Loucy (cell line): Measurements from ENCODE around the gene PLXNA3.

Experiments
- H2AFZ ChIP-seq: fragments of 200-600 bp; sonication (generic); 2 replicates; pipeline ENCODE4 v1.6.0; 2016; ENCODE audit warnings: antibody characterized with exemption, mild to moderate bottlenecking, low read length, moderate library complexity
- H3F3A ChIP-seq: fragments of 200-600 bp; 2 replicates; pipeline ENCODE4 v1.6.0; 2016; ENCODE audit warnings: antibody characterized with exemption, low read depth, mild to moderate bottlenecking
- H3K27me3 ChIP-seq: fragments of 200-600 bp; sonication (generic); 2 replicates; pipeline ENCODE4 v1.6.1; 2014; ENCODE audit warnings: low read length, mild to moderate bottlenecking; ENCODE audit not compliant: insufficient read depth, poor library complexity, severe bottlenecking
- H3K36me3 ChIP-seq: fragments of 200-600 bp; sonication (generic); 2 replicates; pipeline ENCODE4 v1.6.1; 2016; ENCODE audit warnings: low read length; ENCODE audit not compliant: insufficient read depth
- H3K4me1 ChIP-seq: fragments of 200-600 bp; sonication (generic); 2 replicates; pipeline ENCODE4 v1.5.1; 2014; ENCODE audit warnings: low read length, mild to moderate bottlenecking; ENCODE audit not compliant: insufficient read depth, poor library complexity, severe bottlenecking
- H3K4me2 ChIP-seq: fragments of 200-600 bp; sonication (generic); 2 replicates; pipeline ENCODE4 v1.6.0; 2014; ENCODE audit warnings: antibody characterized with exemption, low read length, low read depth, mild to moderate bottlenecking; ENCODE audit not compliant: poor library complexity, severe bottlenecking
- H3K4me3 ChIP-seq: fragments of 200-600 bp; sonication (generic); 2 replicates; pipeline ENCODE4 v1.5.1; 2014; ENCODE audit warnings: low read length, mild to moderate bottlenecking, mixed read lengths; ENCODE audit not compliant: poor library complexity, severe bottlenecking
- H3K79me2 ChIP-seq: fragments of 200-600 bp; sonication (generic); 2 replicates; pipeline ENCODE4 v1.6.1; 2014; ENCODE audit warnings: low read length; ENCODE audit not compliant: insufficient read depth
- H3K9ac ChIP-seq: fragments of 200-600 bp; sonication (generic); 2 replicates; pipeline ENCODE4 v1.6.0; 2014; ENCODE audit warnings: mild to moderate bottlenecking, low read depth, low read length, moderate library complexity; ENCODE audit not compliant: poor library complexity, severe bottlenecking
- H3K9me2 ChIP-seq: fragments of 200-600 bp; sonication (generic); replicated peaks from 2 replicates; pipeline ENCODE4 v1.6.1; 2016; ENCODE audit warnings: low read depth, low read length, mixed read lengths
- H3K9me3 ChIP-seq: fragments of 200-600 bp; sonication (generic); 2 replicates; pipeline ENCODE4 v1.6.1; 2014; ENCODE audit warnings: mild to moderate bottlenecking, antibody characterized with exemption, low read length, low read depth; ENCODE audit not compliant: insufficient read depth
- H4K20me1 ChIP-seq: fragments of 200-600 bp; sonication (generic); 2 replicates; pipeline ENCODE4 v1.6.0; 2014; ENCODE audit warnings: antibody characterized with exemption, low read length, mild to moderate bottlenecking; ENCODE audit not compliant: insufficient read depth, poor library complexity, severe bottlenecking
- EZH2phosphoT487 ChIP-seq: fragments of 200-600 bp; IDR thresholded peaks from 2 replicates; pipeline ENCODE4 v1.6.1; 2018; ENCODE audit warnings: antibody characterized with exemption, mild to moderate bottlenecking, moderate library complexity, borderline replicate concordance
- TF ChIP-seq, protein P1 (sequence below): fragments of 200-600 bp; sonication (generic); conservative IDR thresholded peaks from 2 replicates; pipeline ENCODE4 v1.5.1; 2014; ENCODE audit warnings: mild to moderate bottlenecking, antibody characterized with exemption, low read length

The PLXNA3 gene

DNA sequence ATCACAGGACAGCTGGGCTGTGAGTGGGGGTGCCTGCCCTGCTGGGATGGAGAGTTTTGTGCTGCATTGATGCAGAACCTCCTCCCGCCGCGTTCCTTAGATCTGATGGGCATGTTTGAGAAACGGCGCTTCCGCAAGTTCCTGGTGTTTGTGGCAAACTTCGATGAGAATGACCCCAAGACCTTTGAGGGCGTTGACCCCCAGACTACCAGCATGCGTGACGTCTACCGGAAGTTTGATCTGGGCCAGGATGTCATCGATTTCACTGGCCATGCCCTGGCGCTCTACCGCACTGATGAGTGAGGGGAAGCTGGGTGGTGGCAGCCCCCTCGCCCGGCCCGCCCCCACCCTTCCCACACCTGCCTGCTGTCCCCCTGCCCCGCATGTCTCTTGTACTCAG, 18.2 kb upstream of the PLXNA3 start:
- no peak overlapping the region for H2AFZ ChIP-seq
- no peaks in the 10 kb centered on the region for H3K9me3 ChIP-seq
- H4K20me1 ChIP-seq: no peaks in the 10 kb centered on the region
- H3K4me3 ChIP-seq: no peak overlapping the region
- no peaks in the 10 kb centered on the region for H3F3A ChIP-seq
- H3K9ac ChIP-seq: no peak overlapping the region
- no peaks in the 10 kb centered on the region; the same call in 1 of the 2 replicates for H3K36me3 ChIP-seq
- peaks cover 6% of the 10 kb centered on the region for H3K4me1 ChIP-seq
- no peaks in the 10 kb centered on the region for H3K9me2 ChIP-seq
- H3K79me2 ChIP-seq: peaks cover 44% of the 10 kb centered on the region
- H3K27me3 ChIP-seq: no peaks in the 10 kb centered on the region
- TF ChIP-seq, protein P1, sequence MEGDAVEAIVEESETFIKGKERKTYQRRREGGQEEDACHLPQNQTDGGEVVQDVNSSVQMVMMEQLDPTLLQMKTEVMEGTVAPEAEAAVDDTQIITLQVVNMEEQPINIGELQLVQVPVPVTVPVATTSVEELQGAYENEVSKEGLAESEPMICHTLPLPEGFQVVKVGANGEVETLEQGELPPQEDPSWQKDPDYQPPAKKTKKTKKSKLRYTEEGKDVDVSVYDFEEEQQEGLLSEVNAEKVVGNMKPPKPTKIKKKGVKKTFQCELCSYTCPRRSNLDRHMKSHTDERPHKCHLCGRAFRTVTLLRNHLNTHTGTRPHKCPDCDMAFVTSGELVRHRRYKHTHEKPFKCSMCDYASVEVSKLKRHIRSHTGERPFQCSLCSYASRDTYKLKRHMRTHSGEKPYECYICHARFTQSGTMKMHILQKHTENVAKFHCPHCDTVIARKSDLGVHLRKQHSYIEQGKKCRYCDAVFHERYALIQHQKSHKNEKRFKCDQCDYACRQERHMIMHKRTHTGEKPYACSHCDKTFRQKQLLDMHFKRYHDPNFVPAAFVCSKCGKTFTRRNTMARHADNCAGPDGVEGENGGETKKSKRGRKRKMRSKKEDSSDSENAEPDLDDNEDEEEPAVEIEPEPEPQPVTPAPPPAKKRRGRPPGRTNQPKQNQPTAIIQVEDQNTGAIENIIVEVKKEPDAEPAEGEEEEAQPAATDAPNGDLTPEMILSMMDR: no peak
- TF ChIP-seq EZH2phosphoT487: no peak
- no peak overlapping the region for H3K4me2 ChIP-seq

DNA sequence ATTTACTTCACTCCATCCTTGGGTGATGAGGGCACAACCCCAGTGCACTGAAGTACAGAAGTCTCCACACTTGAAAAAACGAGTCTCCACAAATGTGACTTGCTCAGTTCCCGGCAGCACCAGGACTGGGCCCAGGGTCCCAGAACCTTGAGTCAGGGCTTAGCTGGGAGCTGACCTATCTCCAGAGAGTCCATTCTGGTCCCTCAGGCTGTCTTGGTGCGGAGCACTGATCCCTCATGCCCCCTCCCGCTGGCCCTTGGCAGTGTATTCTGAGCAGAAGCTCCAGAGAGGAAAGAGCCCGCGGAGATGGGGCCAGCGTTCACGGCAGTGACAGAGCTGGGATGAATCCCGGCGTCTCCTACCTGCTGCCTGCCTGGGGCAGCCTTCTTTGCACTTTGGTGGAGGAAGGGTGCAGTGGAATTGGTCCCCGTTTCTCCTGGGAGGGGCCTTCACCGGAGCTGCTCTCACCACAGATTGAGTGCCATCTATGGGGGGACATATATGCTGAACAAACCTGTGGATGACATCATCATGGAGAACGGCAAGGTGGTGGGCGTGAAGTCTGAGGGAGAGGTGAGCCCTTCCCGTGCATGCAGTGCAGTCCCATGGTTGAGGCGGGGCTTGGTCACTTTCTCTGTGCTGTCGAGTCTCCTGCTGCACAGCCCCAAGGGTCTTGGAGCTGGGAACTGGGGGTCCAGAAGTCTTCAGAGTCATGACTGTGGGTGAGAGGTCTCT, 17.3 kb upstream of the PLXNA3 start:
- Histone ChIP-seq H3K4me1 (peaks cover 6% of the 10 kb centered on the region), H3K9ac (no peak overlapping the region), H3K36me3 (no peaks in the 10 kb centered on the region; the same call in 1 of the 2 replicates), H3F3A (no peaks in the 10 kb centered on the region), H3K4me3 (no peak overlapping the region), H3K27me3 (no peaks in the 10 kb centered on the region), H3K9me3 (no peaks in the 10 kb centered on the region), H3K79me2 (peaks cover 47% of the 10 kb centered on the region), H4K20me1 (no peaks in the 10 kb centered on the region), H3K4me2 (no peak overlapping the region), H3K9me2 (no peaks in the 10 kb centered on the region), H2AFZ (no peak overlapping the region)
- TF ChIP-seq EZH2phosphoT487: no peak
- TF ChIP-seq, protein P1: no peak

DNA sequence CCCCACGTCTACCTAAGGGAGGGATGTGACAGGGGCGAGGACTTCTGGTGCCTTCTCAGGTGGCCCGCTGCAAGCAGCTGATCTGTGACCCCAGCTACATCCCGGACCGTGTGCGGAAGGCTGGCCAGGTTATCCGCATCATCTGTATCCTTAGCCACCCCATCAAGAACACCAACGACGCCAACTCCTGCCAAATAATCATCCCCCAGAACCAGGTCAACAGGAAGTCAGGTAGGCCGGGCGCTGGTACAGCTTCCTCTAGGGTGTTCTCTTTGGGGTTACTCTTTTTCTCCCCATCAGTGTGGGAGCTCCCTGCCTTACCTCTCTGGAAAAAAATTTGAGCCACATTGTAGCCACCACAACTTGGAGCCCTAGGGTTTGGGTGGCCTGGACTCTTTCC, 16.5 kb upstream of the PLXNA3 start:
- Histone ChIP-seq H3K4me3 (no peak overlapping the region), H4K20me1 (no peaks in the 10 kb centered on the region), H2AFZ (no peak overlapping the region), H3K9me2 (no peaks in the 10 kb centered on the region), H3F3A (no peaks in the 10 kb centered on the region), H3K4me2 (no peak overlapping the region), H3K4me1 (peaks cover 6% of the 10 kb centered on the region), H3K27me3 (no peaks in the 10 kb centered on the region), H3K9me3 (no peaks in the 10 kb centered on the region), H3K36me3 (no peaks in the 10 kb centered on the region; the same call in 1 of the 2 replicates), H3K79me2 (peaks cover 47% of the 10 kb centered on the region), H3K9ac (no peak overlapping the region)
- TF ChIP-seq, protein P1: no peak
- no peak for TF ChIP-seq EZH2phosphoT487
